K562 (cell line): Measurements from ENCODE around the gene WDR35. TPM values are rescaled to one million over a fixed set of nuclear protein-coding genes. Genes with fewer than 3 reads are reported as not detected.

ENCODE experiments used
- BACH1 ChIP-seq: fragments of 200-800 bp; sonication (Bioruptor generic); IDR thresholded peaks from 2 replicates; pipeline ENCODE4 v1.6.1; 2016; ENCODE audit warnings: missing genetic modification characterization, missing compliant biosample characterization
- CBX5 ChIP-seq: IDR thresholded peaks from 2 replicates; pipeline ENCODE4 v1.6.1; 2014; ENCODE audit warnings: low read depth, borderline replicate concordance
- FOXK2 ChIP-seq, 2 experiments: fragments of 450-650 bp; IDR thresholded peaks in 1 of 2; conservative IDR thresholded peaks in 1 of 2; 2 replicates each; pipeline ENCODE4 v1.6.1; 2016; ENCODE audit warnings: low read depth in 2 of 2, mild to moderate bottlenecking in 1 of 2
- GATAD2B ChIP-seq: fragments of 450-650 bp; IDR thresholded peaks from 2 replicates; pipeline ENCODE4 v1.6.1; 2017; ENCODE audit warnings: mild to moderate bottlenecking, borderline replicate concordance
- KAT2B ChIP-seq: IDR thresholded peaks from one replicate; pipeline ENCODE4 v1.6.1; 2012; ENCODE audit warnings: low read depth, mild to moderate bottlenecking, control low read depth, inconsistent platforms, low read length, moderate library complexity
- L3MBTL2 ChIP-seq: fragments of 450-650 bp; IDR thresholded peaks from 2 replicates; pipeline ENCODE4 v1.6.1; 2016; ENCODE audit warnings: mild to moderate bottlenecking, moderate library complexity
- MBD2 ChIP-seq: sonication (generic); IDR thresholded peaks from 2 replicates; pipeline ENCODE4 v1.6.1; 2016; ENCODE audit warnings: low read depth, borderline replicate concordance
- MEF2D ChIP-seq: conservative IDR thresholded peaks from 2 replicates; pipeline ENCODE4 v1.6.1; 2016; ENCODE audit warnings: low read depth, missing genetic modification characterization, missing compliant biosample characterization
- NBN ChIP-seq: fragments of 450-650 bp; IDR thresholded peaks from 2 replicates; pipeline ENCODE4 v1.6.1; 2016; ENCODE audit warnings: low read depth, mild to moderate bottlenecking
- NKRF ChIP-seq: fragments of 450-650 bp; IDR thresholded peaks from 2 replicates; pipeline ENCODE4 v1.6.1; 2016; ENCODE audit warnings: borderline replicate concordance
- POLR3A ChIP-seq: IDR thresholded peaks from 2 replicates; pipeline ENCODE4 v1.6.1; 2011; ENCODE audit warnings: borderline replicate concordance, mild to moderate bottlenecking, moderate library complexity; ENCODE audit not compliant: insufficient read length, insufficient read depth; ENCODE audit errors: extremely low read depth
- PTBP1 ChIP-seq: fragments of 200-400 bp; formaldehyde crosslinking; IDR thresholded peaks from 2 replicates; pipeline ENCODE4 v1.6.1; 2017; ENCODE audit warnings: low read depth, low read length
- RREB1 ChIP-seq: fragments of 250-450 bp; sonication (Bioruptor Pico); IDR thresholded peaks from 2 replicates; pipeline ENCODE4 v1.4.0; 2020
- SAP30 ChIP-seq: fragments of 200-600 bp; sonication (generic); IDR thresholded peaks from 2 replicates; pipeline ENCODE4 v1.6.1; 2012; ENCODE audit warnings: borderline replicate concordance, low read depth, mild to moderate bottlenecking, moderate library complexity, low read length, control low read depth, inconsistent platforms; ENCODE audit not compliant: insufficient read depth, poor library complexity, severe bottlenecking
- SMARCA4 ChIP-seq: fragments of 450-650 bp; IDR thresholded peaks from 2 replicates; pipeline ENCODE4 v1.6.1; 2016
- SRSF7 ChIP-seq: fragments of 200-400 bp; formaldehyde crosslinking; optimal IDR thresholded peaks from 2 replicates; pipeline ENCODE3; 2017; ENCODE audit warnings: mild to moderate bottlenecking, low read depth, low read length
- USF1 ChIP-seq: sonication (generic); formaldehyde crosslinking; IDR thresholded peaks from 2 replicates; pipeline ENCODE4 v1.9.0; 2022; ENCODE audit warnings: mild to moderate bottlenecking, missing genetic modification reagents
- ZBTB9 ChIP-seq: fragments of 450-650 bp; formaldehyde crosslinking; IDR thresholded peaks from 2 replicates; pipeline ENCODE4 v1.4.0; 2020; ENCODE audit warnings: mild to moderate bottlenecking, moderate library complexity
- ZFX ChIP-seq: sonication (generic); formaldehyde crosslinking; IDR thresholded peaks from 2 replicates; pipeline ENCODE4 v1.8.0; 2022; ENCODE audit warnings: mild to moderate bottlenecking, missing genetic modification reagents, moderate library complexity
- polyA plus RNA-seq, 8 experiments: library from polyadenylated mRNA; depleted of rRNA in 4 of 8; stranded (reverse) in 5 of 8; unstranded in 3 of 8; fragments of >200 nt; fragmentation: Nextera tagmentation in 2 of 8; fragmentation: Illumina TruSeq in 1 of 8; extraction: Ambion mirVana in 2 of 8; extraction: Trizol in 1 of 8; gene quantifications; 2 replicates each; pipeline versions ENCODE4 v1.2.1 to v1.2.3, GENCODE V29; 2011 to 2014; ENCODE audit warnings: inconsistent platforms in 1 of 8, missing spikeins in 1 of 8
- total RNA-seq, 7 experiments: library from RNA; depleted of rRNA in 6 of 7; stranded (reverse); fragments of >200 nt in 6 of 7; fragmentation: Illumina TruSeq in 2 of 7; extraction: Trizol in 2 of 7; gene quantifications; 2 replicates each; pipeline versions ENCODE4 v1.2.1 to v1.2.3, GENCODE V29; 2011 to 2021; ENCODE audit warnings: low replicate concordance in 1 of 7

WDR35 gene
- total and polyA plus RNA-seq, 9 of the 15 experiments (the other 6 are each of a cell fraction or from before 2014, with no cell fraction given), result 3.3 to 13.1 (median 8.0) TPM

- TF ChIP-seq NKRF, result no peak
- TF ChIP-seq RREB1, result no peak
- peak; percentile 22; the same call in 1 of the 2 replicates for TF ChIP-seq ZBTB9 (CRISPR knock-in tag)
- TF ChIP-seq SRSF7, result no peak
- no peak for TF ChIP-seq USF1
- TF ChIP-seq MEF2D (tag), result no peak
- peak; percentile 6; the same call in 1 of the 2 replicates for TF ChIP-seq GATAD2B
- no peak for TF ChIP-seq KAT2B
- TF ChIP-seq L3MBTL2, result no peak
- TF ChIP-seq SMARCA4, result 0 out of 2 replicates have a peak, but pooled peaks have one; percentile 57
- TF ChIP-seq CBX5, result no peak
- no peak for TF ChIP-seq PTBP1
- no peak for TF ChIP-seq FOXK2 (conservative IDR thresholded peaks at IDR 0.05 in 1 of 2, IDR thresholded peaks at IDR 0.05 in 1 of 2; ENCODE audit: low read depth in 2 of 2)
- TF ChIP-seq BACH1 (tag), result peak; percentile 64; the same call in 1 of the 2 replicates
- no peak for TF ChIP-seq ZFX (CRISPR knock-in tag)
- no peak for TF ChIP-seq POLR3A
- 0 out of 2 replicates have a peak, but pooled peaks have one; percentile 18 for TF ChIP-seq NBN
- TF ChIP-seq SAP30, result no peak
- no peak; the same call in 1 of the 2 replicates for TF ChIP-seq MBD2
These were observed 87.6 kb downstream of the WDR35 start (continued) for GRCh38 chr2:19902216-19902740.
